ENCODE measurements around the gene SETBP1.

GRCh38 chr18:44750774-44751173, 70.1 kb downstream of the SETBP1 start:
- TF ChIP-seq CTCF (IDR thresholded peaks at IDR 0.05) = no peak
- TF ChIP-seq POLR2A (IDR thresholded peaks at IDR 0.05) = no peak
